IMR-90 (cell line): ENCODE results near the gene PCDHGA10. TPM values are rescaled to one million over a fixed set of nuclear protein-coding genes. Genes with fewer than 3 reads are reported as not detected.
A peak's percentile ranks its signal among the peaks of the same experiment; 100 is the strongest.

Source experiments
- ATAC-seq: fragments of 200-7000 bp; cut with Tn5 transposase; 2 replicates; pipeline ENCODE4 v1.9.1; 2020; ENCODE audit warnings: low read depth, mild to moderate bottlenecking, moderate library complexity
- BruUV-seq: library from RNA; stranded (reverse); fragments of 400-500 nt; replicated peaks from 2 replicates; lab custom pipeline; 2021; lab: Mats Ljungman, UMichigan
- CTCF ChIA-PET: fragments of 300-600 bp; formaldehyde crosslinking; extraction: SDS; loops from one replicate; lab custom pipeline; 2021; ENCODE audit warnings: antibody characterized with exemption; lab: Yijun Ruan, JAX
- POLR2A ChIA-PET: fragments of 300-600 bp; sonication (Branson Sonifier 250); formaldehyde crosslinking; loops from one replicate; lab custom pipeline; 2022; ENCODE audit warnings: antibody characterized with exemption; ENCODE audit not compliant: unreplicated experiment; lab: Charles Lee
- DNase-seq: peaks from one replicate; pipeline ENCODE4 v3.0.0; 2013
- H2AFZ ChIP-seq: replicated peaks from 2 replicates; pipeline ENCODE3; 2013; ENCODE audit warnings: low read length, mild to moderate bottlenecking; ENCODE audit not compliant: poor library complexity
- H2AK5ac ChIP-seq: 2 replicates; pipeline ENCODE4 v1.6.1; 2013; ENCODE audit warnings: low read depth, low read length, inconsistent platforms
- H2AK9ac ChIP-seq: replicated peaks from 2 replicates; pipeline ENCODE3; 2013; ENCODE audit warnings: mild to moderate bottlenecking, low read depth, low read length, moderate library complexity; ENCODE audit not compliant: poor library complexity
- H2BK120ac ChIP-seq: 2 replicates; pipeline ENCODE4 v1.6.1; 2013; ENCODE audit warnings: low read depth, low read length, inconsistent platforms
- H2BK15ac ChIP-seq: 3 replicates; pipeline ENCODE4 v1.6.1; 2013; ENCODE audit warnings: low read depth, low read length, inconsistent platforms
- H2BK20ac ChIP-seq: 2 replicates; pipeline ENCODE4 v1.6.1; 2013; ENCODE audit warnings: low read depth, mild to moderate bottlenecking, inconsistent platforms, low read length, moderate library complexity
- H2BK5ac ChIP-seq: 2 replicates; pipeline ENCODE4 v1.6.1; 2013; ENCODE audit warnings: mild to moderate bottlenecking, low read depth, low read length, inconsistent platforms; ENCODE audit not compliant: poor library complexity, severe bottlenecking
- H3K14ac ChIP-seq: replicated peaks from 2 replicates; pipeline ENCODE4 v1.6.1; 2013; ENCODE audit warnings: low read depth, low read length, inconsistent platforms
- H3K18ac ChIP-seq: 2 replicates; pipeline ENCODE4 v1.6.1; 2013; ENCODE audit warnings: low read depth, low read length, control low read depth
- H3K23ac ChIP-seq: 2 replicates; pipeline ENCODE4 v1.6.1; 2013; ENCODE audit warnings: low read depth, low read length, inconsistent platforms
- H3K27ac ChIP-seq: 2 replicates; pipeline ENCODE4 v1.5.1; 2013; ENCODE audit warnings: mild to moderate bottlenecking, control low read depth, low read length; ENCODE audit not compliant: insufficient read depth
- H3K27me3 ChIP-seq: 2 replicates; pipeline ENCODE4 v1.6.1; 2013; ENCODE audit warnings: low read length; ENCODE audit not compliant: control insufficient read depth, insufficient read depth
- H3K36me3 ChIP-seq: 2 replicates; pipeline ENCODE4 v1.6.1; 2013; ENCODE audit warnings: low read length, mixed read lengths; ENCODE audit not compliant: control insufficient read depth, insufficient read depth
- H3K4ac ChIP-seq: 2 replicates; pipeline ENCODE4 v1.6.1; 2013; ENCODE audit warnings: low read depth, low read length, inconsistent platforms
- H3K4me1 ChIP-seq: 2 replicates; pipeline ENCODE4 v1.6.1; 2013; ENCODE audit warnings: low read length, mixed read lengths; ENCODE audit not compliant: control insufficient read depth, insufficient read depth
- H3K4me2 ChIP-seq: 2 replicates; pipeline ENCODE4 v1.6.1; 2013; ENCODE audit warnings: low read depth, mild to moderate bottlenecking, control low read depth, low read length, moderate library complexity
- H3K4me3 ChIP-seq: 2 replicates; pipeline ENCODE4 v1.5.1; 2013; ENCODE audit warnings: low read depth, mild to moderate bottlenecking, control low read depth, low read length, moderate library complexity; ENCODE audit not compliant: insufficient read depth
- H3K56ac ChIP-seq: 2 replicates; pipeline ENCODE4 v1.6.1; 2013; ENCODE audit warnings: low read length, inconsistent platforms; ENCODE audit not compliant: insufficient read depth; ENCODE audit errors: extremely low read depth
- H3K79me1 ChIP-seq, 2 experiments: 2 replicates each; pipeline ENCODE4 v1.6.1; 2013; ENCODE audit warnings: low read length in 2 of 2, inconsistent platforms in 1 of 2, low read depth in 1 of 2
- H3K9ac ChIP-seq: 2 replicates; pipeline ENCODE4 v1.6.1; 2013; ENCODE audit warnings: low read depth, low read length, control low read depth
- H3K9me1 ChIP-seq: 2 replicates; pipeline ENCODE4 v1.6.1; 2013; ENCODE audit warnings: low read length, inconsistent platforms; ENCODE audit not compliant: insufficient read depth
- H3K9me3 ChIP-seq: 2 replicates; pipeline ENCODE4 v1.6.1; 2013; ENCODE audit warnings: low read length; ENCODE audit not compliant: control insufficient read depth, insufficient read depth
- H4K20me1 ChIP-seq: 2 replicates; pipeline ENCODE4 v1.6.1; 2013; ENCODE audit warnings: low read length, inconsistent platforms; ENCODE audit not compliant: insufficient read depth
- H4K5ac ChIP-seq: 2 replicates; pipeline ENCODE4 v1.6.1; 2013; ENCODE audit warnings: mild to moderate bottlenecking, low read depth, low read length, control low read depth
- H4K8ac ChIP-seq, 2 experiments: 2 replicates each; pipeline ENCODE4 v1.6.1; 2013; ENCODE audit warnings: low read depth in 2 of 2, low read length in 2 of 2, control low read depth in 1 of 2, inconsistent platforms in 1 of 2
- H4K91ac ChIP-seq: 2 replicates; pipeline ENCODE4 v1.6.1; 2013; ENCODE audit warnings: low read depth, low read length, inconsistent platforms; ENCODE audit not compliant: insufficient read depth
- CEBPB ChIP-seq: IDR thresholded peaks from 2 replicates; pipeline ENCODE4 v1.6.1; 2012; ENCODE audit warnings: low read depth, low read length, improper control_type of control experiment
- CHD1 ChIP-seq: IDR thresholded peaks from 2 replicates; pipeline ENCODE4 v1.6.1; 2012; ENCODE audit warnings: low read depth, low read length, improper control_type of control experiment
- WGBS, 2 experiments: methylation state at CpG; one replicate each; pipeline versions ENCODE4 v1.1.5 to v1.1.7; 2013; ENCODE audit warnings: missing lambda C conversion rate in 2 of 2; ENCODE audit not compliant: insufficient read length in 1 of 2; ENCODE audit errors: extremely low coverage in 2 of 2; 5-methylcytosine and 5-hydroxymethylcytosine counted together
- dilution Hi-C: fragments of 300-500 bp; cut with HindIII; formaldehyde crosslinking; loops from one replicate; pipeline ENCODE4 v1.14.3; 2018; ENCODE audit warnings: low sequenced_read_pairs; ENCODE audit not compliant: unreplicated experiment
- in situ Hi-C: fragments of 300-500 bp; cut with MboI; formaldehyde crosslinking; loops from 3 replicates; pipeline ENCODE4 v1.14.3; 2019; ENCODE audit warnings: low sequenced_read_pairs, inconsistent platforms, mixed read lengths
- intact Hi-C: fragments of 100-400 bp; cut with micrococcal nuclease; formaldehyde crosslinking; loops from 2 replicates; pipeline ENCODE4 v1.10.0; 2022
- polyA plus RNA-seq, 3 experiments: library from polyadenylated mRNA; depleted of rRNA; stranded (reverse); fragments of >200 nt; gene quantifications; 2 replicates each; pipeline ENCODE4 v1.2.3, GENCODE V29; 2012; ENCODE audit warnings: low replicate concordance in 1 of 3
- total RNA-seq: library from RNA; depleted of rRNA; stranded (reverse); fragments of >200 nt; gene quantifications from 2 replicates; pipeline ENCODE4 v1.2.3, GENCODE V29; 2012

PCDHGA10 gene
- total and polyA plus RNA-seq, 2 of the 4 experiments (the other 2 are of a cell fraction) = 3.4 to 6.6 TPM

GRCh38 chr5:141388661-141389060 is 24.1 kb upstream of the PCDHGA10 start:
- Histone ChIP-seq H3K36me3 (peaks cover 19% of the 10 kb centered on the region), H3K27me3 (no peaks in the 10 kb centered on the region), H3K4ac (no peak overlapping the region), H3K4me1 (peaks cover 1% of the 10 kb centered on the region; the same call in 1 of the 2 replicates), H3K4me3 (no peak overlapping the region), H2AK9ac (no peak overlapping the region), H2BK20ac (no peak overlapping the region), H3K23ac (no peak overlapping the region), H4K5ac (no peak overlapping the region), H3K14ac (no peak overlapping the region), H4K20me1 (no peaks in the 10 kb centered on the region), H3K79me1 (peaks cover 7% of the 10 kb centered on the region in 2 experiments; a peak in 3 of 4 replicates), H2AFZ (no peak overlapping the region), H2AK5ac (no peak overlapping the region), H2BK15ac (no peak overlapping the region), H3K9me3 (peaks cover 50% of the 10 kb centered on the region), H3K18ac (no peak overlapping the region), H4K8ac (no peak overlapping the region), H2BK120ac (no peak overlapping the region), H3K9ac (no peak overlapping the region), H3K27ac (no peak overlapping the region), H2BK5ac (no peak overlapping the region), H3K56ac (no peak overlapping the region), H4K91ac (no peak overlapping the region), H3K4me2 (peak overlapping the region; percentile 9; the same call in 1 of the 2 replicates), H3K9me1 (no peaks in the 10 kb centered on the region)
- dilution Hi-C loops (no loop called here), intact Hi-C loops (no loop called here), in situ Hi-C loops (no loop called here)
- no TSS peak for BruUV-seq
- DNase-seq = no peak
- POLR2A ChIA-PET = no interaction called here
- ATAC-seq = no peak
- WGBS, 2 experiments = no CpG with 5 or more reads among the region's 10 CpGs
- TF ChIP-seq CEBPB (peak; percentile 95), CHD1 (no peak)
- CTCF ChIA-PET = no interaction called here
